CD4-positive, alpha-beta memory T cell (primary cell): ENCODE measurements around the gene DNAJC19. TPM values are rescaled to one million over a fixed set of nuclear protein-coding genes. Genes with fewer than 3 reads are reported as not detected.

Experiments
- CTCF ChIA-PET: fragments of 350-600 bp; sonication (Branson Sonifier 250); formaldehyde crosslinking; loops from one replicate; lab custom pipeline; 2021; ENCODE audit warnings: inconsistent platforms; ENCODE audit not compliant: partially characterized antibody; lab: Charles Lee
- POLR2A ChIA-PET: fragments of 350-600 bp; sonication (Branson Sonifier 250); formaldehyde crosslinking; loops from one replicate; lab custom pipeline; 2021; ENCODE audit not compliant: partially characterized antibody; lab: Charles Lee
- DNase-seq, 5 donors: peaks; one replicate each; pipeline versions ENCODE4 v3.0.0 to v3.0.0-alpha.2; 2020 to 2022; ENCODE audit warnings: mixed read lengths in 1 of 5
- H3K27ac ChIP-seq: one replicate; pipeline ENCODE4 v1.7.0; 2013; ENCODE audit warnings: low read depth, low read length
- H3K27me3 ChIP-seq: 2 replicates; pipeline ENCODE4 v1.7.0; 2013; ENCODE audit warnings: mild to moderate bottlenecking, low read length, moderate library complexity; ENCODE audit not compliant: insufficient read depth
- H3K36me3 ChIP-seq: 2 replicates; pipeline ENCODE4 v1.7.0; 2013; ENCODE audit warnings: mild to moderate bottlenecking, low read length, moderate library complexity; ENCODE audit not compliant: insufficient read depth
- H3K4me1 ChIP-seq: 2 replicates; pipeline ENCODE4 v1.7.0; 2013; ENCODE audit warnings: mild to moderate bottlenecking, low read length, moderate library complexity; ENCODE audit not compliant: insufficient read depth
- H3K4me3 ChIP-seq, 2 donors: one replicate each; pipeline ENCODE4 v1.7.0; 2013; ENCODE audit warnings: low read length in 2 of 2, mild to moderate bottlenecking in 1 of 2
- H3K9me3 ChIP-seq, 2 donors: one replicate each; pipeline ENCODE4 v1.7.0; 2013; ENCODE audit warnings: low read length in 2 of 2, control low read depth in 1 of 2; ENCODE audit not compliant: control insufficient read depth in 1 of 2
- H3K27ac Mint-ChIP-seq, 7 donors: one replicate each; pipeline ENCODE4 v1.8.0; 2020 to 2021; ENCODE audit warnings: mixed read lengths in 7 of 7, mild to moderate bottlenecking in 6 of 7, inconsistent platforms in 3 of 7, moderate library complexity in 3 of 7
- H3K27me3 Mint-ChIP-seq, 2 donors: one replicate each; pipeline ENCODE4 v1.8.0; 2020 to 2021; ENCODE audit warnings: mixed read lengths in 2 of 2
- H3K36me3 Mint-ChIP-seq, 2 donors: one replicate each; pipeline ENCODE4 v1.8.0; 2020 to 2021; ENCODE audit warnings: mixed read lengths in 2 of 2, inconsistent platforms in 1 of 2, mild to moderate bottlenecking in 1 of 2
- H3K4me1 Mint-ChIP-seq, 4 donors: one replicate each; pipeline ENCODE4 v1.8.0; 2020 to 2021; ENCODE audit warnings: mixed read lengths in 4 of 4, mild to moderate bottlenecking in 1 of 4
- H3K4me3 Mint-ChIP-seq, 8 donors: one replicate each; pipeline ENCODE4 v1.8.0; 2020 to 2021; ENCODE audit warnings: mixed read lengths in 8 of 8, mild to moderate bottlenecking in 7 of 8, moderate library complexity in 6 of 8, inconsistent platforms in 3 of 8
- H3K9me3 Mint-ChIP-seq, 8 donors: one replicate each; pipeline ENCODE4 v1.8.0; 2020 to 2021; ENCODE audit warnings: mixed read lengths in 8 of 8, mild to moderate bottlenecking in 5 of 8, inconsistent platforms in 3 of 8, moderate library complexity in 1 of 8
- intact Hi-C: fragments of 100-400 bp; cut with micrococcal nuclease; formaldehyde crosslinking; loops from one replicate; pipeline ENCODE4 v1.15.1; 2023
- polyA plus RNA-seq, 2 donors: library from polyadenylated mRNA; unstranded; fragments of 300-500 nt; fragmentation: Illumina TruSeq; gene quantifications; one replicate each; pipeline ENCODE4 v1.2.3, GENCODE V29; 2021
- total RNA-seq, 2 experiments: library from RNA; stranded (reverse); gene quantifications; one replicate each; pipeline ENCODE4 v1.2.3, GENCODE V29; 2021

The DNAJC19 gene
- total and polyA plus RNA-seq, 4 experiments from 2014 or later, result 59.7 to 96.8 (median 77.1) TPM

DNA sequence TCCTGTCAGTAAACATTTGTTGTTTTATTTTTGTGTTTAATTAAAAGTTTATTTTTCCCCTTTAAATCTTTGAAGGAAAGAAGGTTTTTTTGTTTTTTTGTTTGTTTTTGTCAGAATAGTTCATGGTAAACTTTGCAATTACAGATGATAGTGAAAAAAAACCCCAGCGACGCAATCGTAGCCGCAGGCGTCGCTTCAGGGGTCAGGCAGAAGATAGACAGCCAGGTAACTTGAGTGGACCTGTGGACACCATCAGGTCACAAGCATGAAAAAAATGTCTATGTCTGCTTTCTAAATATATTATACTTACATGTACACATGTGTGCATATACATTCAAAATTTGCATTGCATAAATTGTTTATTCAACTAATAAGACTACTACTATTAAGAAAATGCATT is 18.6 kb downstream of the DNAJC19 start:
- Histone ChIP-seq H3K9me3 (no peaks in the 10 kb centered on the region), H3K36me3 (peaks cover 30% of the 10 kb centered on the region), H3K27me3 (no peaks in the 10 kb centered on the region), H3K4me3 (no peak overlapping the region), H3K27ac (no peak overlapping the region), H3K4me1 (no peaks in the 10 kb centered on the region)
- H3K4me3 Mint-ChIP-seq, result no peak overlapping the region
- peak overlapping the region in 1 of 7 donors; percentile 17 for H3K27ac Mint-ChIP-seq
- H3K4me1 Mint-ChIP-seq, result peaks cover 0 to 4% (median 2%) of the 10 kb centered on the region in 4 donors
- no peaks in the 10 kb centered on the region for H3K9me3 Mint-ChIP-seq
- POLR2A ChIA-PET, result interaction anchor here (0.9 kb wide), 1 partner anchor 9 kb away, joined by 3 read pairs; no protein-coding TSS in a partner anchor
- CTCF ChIA-PET, result no interaction called here
- H3K36me3 Mint-ChIP-seq, result peaks cover 33 to 55% of the 10 kb centered on the region in 2 donors
- no peak for DNase-seq
- no peaks in the 10 kb centered on the region for H3K27me3 Mint-ChIP-seq
- intact Hi-C loops, result no loop called here

DNA sequence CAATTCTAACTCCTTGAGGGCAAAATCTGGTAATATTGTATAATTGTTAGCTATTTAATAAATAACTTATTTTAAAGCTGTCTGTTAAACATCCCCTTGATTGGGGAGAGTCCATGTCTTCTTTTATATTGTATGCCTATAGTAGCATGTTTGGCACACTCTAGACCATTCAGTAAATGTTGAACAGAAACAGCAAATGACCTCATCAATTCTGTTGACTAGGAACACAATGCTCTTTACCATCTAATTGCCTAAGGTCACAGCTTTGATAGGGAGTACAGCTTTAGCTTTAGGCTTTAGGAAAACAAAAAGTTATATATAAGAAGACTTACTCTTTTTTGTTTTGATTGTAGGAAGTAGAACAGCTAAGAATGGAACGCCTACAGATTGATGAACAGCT is 27.0 kb downstream of the DNAJC19 start:
- no peaks in the 10 kb centered on the region for H3K27me3 ChIP-seq
- H3K4me3 ChIP-seq, result no peak overlapping the region
- CTCF ChIA-PET, result interaction anchor here (1.3 to 1.8 kb wide), 2 partner anchors 10 to 49 kb away, joined by 3 to 4 read pairs; no protein-coding TSS in a partner anchor
- Mint-ChIP-seq H3K9me3 (no peaks in the 10 kb centered on the region), H3K36me3 (peaks cover 49 to 74% of the 10 kb centered on the region in 2 donors), H3K27ac (peak overlapping the region in 1 of 7 donors; percentile 35), H3K27me3 (no peaks in the 10 kb centered on the region), H3K4me3 (no peak overlapping the region), H3K4me1 (peaks cover 0 to 4% (median 0%) of the 10 kb centered on the region in 4 donors)
- no peak overlapping the region for H3K27ac ChIP-seq
- no peak for DNase-seq
- no peaks in the 10 kb centered on the region for H3K9me3 ChIP-seq
- intact Hi-C loops, result no loop called here
- POLR2A ChIA-PET, result interaction anchor here (1.2 kb wide), 1 partner anchor 50 kb away, joined by 3 read pairs; the partner anchor contains the start of gene FXR1
- H3K4me1 ChIP-seq, result no peaks in the 10 kb centered on the region
- peaks cover 46% of the 10 kb centered on the region for H3K36me3 ChIP-seq

GRCh38 chr3:180961552-180961951 is 28.0 kb downstream of the DNAJC19 start:
- Histone ChIP-seq H3K27me3 (no peaks in the 10 kb centered on the region), H3K4me3 (no peak overlapping the region), H3K9me3 (no peaks in the 10 kb centered on the region), H3K27ac (no peak overlapping the region), H3K4me1 (no peaks in the 10 kb centered on the region), H3K36me3 (peaks cover 53% of the 10 kb centered on the region)
- Mint-ChIP-seq H3K4me3 (no peak overlapping the region), H3K9me3 (no peaks in the 10 kb centered on the region), H3K36me3 (peaks cover 51 to 74% of the 10 kb centered on the region in 2 donors), H3K27ac (no peak overlapping the region), H3K4me1 (peaks cover 0 to 3% (median 0%) of the 10 kb centered on the region in 4 donors), H3K27me3 (no peaks in the 10 kb centered on the region)
- intact Hi-C loops, result no loop called here
- ChIA-PET CTCF (interaction anchor here (1.8 to 2.0 kb wide), 2 partner anchors 48 to 50 kb away, joined by 4 read pairs; partner anchors contain the start of gene FXR1), POLR2A (no interaction called here)
- no peak for DNase-seq

DNA sequence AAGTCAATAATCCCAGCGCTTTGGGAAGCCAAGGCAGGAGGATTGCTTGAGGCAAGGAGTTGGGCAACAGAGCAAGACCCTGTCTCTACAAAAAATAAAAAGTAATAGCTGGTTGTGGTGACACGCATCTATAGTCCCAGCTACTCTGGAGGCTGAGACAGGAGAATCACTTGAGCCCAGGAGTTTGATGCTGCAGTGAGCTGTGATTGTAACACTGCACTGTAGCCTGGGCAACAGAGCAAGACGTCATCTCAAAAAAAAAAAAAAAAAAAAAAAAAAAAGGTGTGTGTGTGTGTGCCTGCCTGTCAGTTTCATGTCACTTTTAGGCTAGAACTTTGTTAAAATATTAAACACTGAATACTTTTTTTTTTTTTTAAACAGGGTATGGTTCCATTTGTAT is 28.4 kb downstream of the DNAJC19 start:
- H3K27ac ChIP-seq, result no peak overlapping the region
- no peaks in the 10 kb centered on the region for H3K27me3 ChIP-seq
- H3K4me1 ChIP-seq, result no peaks in the 10 kb centered on the region
- H3K4me3 ChIP-seq, result no peak overlapping the region
- peaks cover 52 to 74% of the 10 kb centered on the region in 2 donors for H3K36me3 Mint-ChIP-seq
- no peaks in the 10 kb centered on the region for H3K27me3 Mint-ChIP-seq
- H3K9me3 Mint-ChIP-seq, result no peaks in the 10 kb centered on the region
- no peaks in the 10 kb centered on the region for H3K9me3 ChIP-seq
- intact Hi-C loops, result no loop called here
- POLR2A ChIA-PET, result no interaction called here
- H3K36me3 ChIP-seq, result peaks cover 53% of the 10 kb centered on the region
- no peak overlapping the region for H3K4me3 Mint-ChIP-seq
- no peak for DNase-seq
- peak overlapping the region in 1 of 7 donors; percentile 18 for H3K27ac Mint-ChIP-seq
- CTCF ChIA-PET, result interaction anchor here (1.8 to 2.0 kb wide), 2 partner anchors 48 to 49 kb away, joined by 4 read pairs; partner anchors contain the start of gene FXR1
- H3K4me1 Mint-ChIP-seq, result peaks cover 0 to 2% (median 0%) of the 10 kb centered on the region in 4 donors

DNA sequence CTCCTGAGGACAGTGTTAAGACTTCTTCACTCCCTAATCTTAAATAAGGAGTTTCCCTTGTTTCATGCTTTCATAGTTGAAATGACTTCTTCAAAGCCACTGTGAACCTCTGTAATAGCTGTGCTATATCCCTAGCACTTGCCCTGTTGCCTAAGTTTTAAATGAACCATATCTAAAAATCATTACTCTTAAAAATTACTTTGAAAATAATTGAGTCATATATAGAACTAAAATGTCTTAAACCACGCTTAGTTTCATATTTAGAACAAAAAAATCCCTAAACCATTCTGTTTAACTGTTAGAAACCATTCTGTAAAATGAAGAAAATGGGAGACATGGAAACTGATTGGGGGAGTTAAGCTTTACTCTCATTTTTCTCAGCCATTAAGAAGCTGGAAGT is 29.8 kb downstream of the DNAJC19 start:
- Histone ChIP-seq H3K4me3 (no peak overlapping the region), H3K9me3 (no peaks in the 10 kb centered on the region), H3K4me1 (no peaks in the 10 kb centered on the region), H3K27me3 (no peaks in the 10 kb centered on the region), H3K27ac (no peak overlapping the region), H3K36me3 (peaks cover 50% of the 10 kb centered on the region)
- Mint-ChIP-seq H3K27ac (peak overlapping the region in 3 of 7 donors; percentile 6 to 60 (median 30)), H3K4me3 (no peak overlapping the region), H3K36me3 (peaks cover 55 to 71% of the 10 kb centered on the region in 2 donors), H3K27me3 (no peaks in the 10 kb centered on the region), H3K9me3 (no peaks in the 10 kb centered on the region), H3K4me1 (peaks cover 0 to 3% (median 0%) of the 10 kb centered on the region in 4 donors)
- DNase-seq, result no peak
- ChIA-PET POLR2A (no interaction called here), CTCF (no interaction called here)
- intact Hi-C loops, result no loop called here

DNA sequence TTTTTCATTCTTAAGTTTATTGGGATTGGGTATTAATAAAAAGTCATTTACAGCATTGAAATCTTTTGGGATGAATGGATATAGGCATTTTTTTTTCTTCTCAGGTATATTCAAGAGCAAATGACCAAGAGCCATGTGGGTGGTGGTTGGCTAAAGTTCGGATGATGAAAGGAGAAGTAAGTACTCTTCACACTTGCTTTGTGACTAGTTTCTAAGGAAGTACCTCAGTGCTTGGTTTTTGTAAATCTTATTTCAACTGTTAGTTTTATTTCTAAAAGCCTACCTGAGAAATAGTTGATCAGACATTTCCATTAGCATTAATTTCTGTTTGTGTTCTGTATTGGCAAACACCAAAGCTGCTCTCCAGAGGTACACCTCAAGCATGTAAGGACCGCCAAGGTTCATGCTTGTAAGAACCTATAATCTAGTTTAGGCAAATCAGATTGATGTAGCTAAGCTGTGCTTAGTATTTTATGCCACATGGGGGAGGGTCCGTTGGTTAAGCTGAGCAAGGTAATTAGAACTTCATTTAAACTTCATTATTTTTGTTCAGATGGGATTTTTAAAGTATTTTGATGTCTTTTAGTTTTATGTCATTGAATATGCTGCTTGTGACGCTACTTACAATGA is 41.7 kb downstream of the DNAJC19 start:
- Mint-ChIP-seq H3K4me1 (peaks cover 8 to 23% (median 12%) of the 10 kb centered on the region in 4 donors), H3K27ac (peak overlapping the region in 1 of 7 donors; percentile 15), H3K27me3 (no peaks in the 10 kb centered on the region), H3K4me3 (no peak overlapping the region), H3K9me3 (no peaks in the 10 kb centered on the region), H3K36me3 (peaks cover 36 to 70% of the 10 kb centered on the region in 2 donors)
- H3K27ac ChIP-seq, result no peak overlapping the region
- peaks cover 24% of the 10 kb centered on the region for H3K36me3 ChIP-seq
- no peaks in the 10 kb centered on the region for H3K9me3 ChIP-seq
- no peaks in the 10 kb centered on the region for H3K27me3 ChIP-seq
- DNase-seq, result no peak
- H3K4me3 ChIP-seq, result no peak overlapping the region
- POLR2A ChIA-PET, result interaction anchor here (0.7 kb wide), 1 partner anchor 37 kb away, joined by 3 read pairs; no protein-coding TSS in a partner anchor
- no peaks in the 10 kb centered on the region for H3K4me1 ChIP-seq
- intact Hi-C loops, result no loop called here
- CTCF ChIA-PET, result no interaction called here

- H3K36me3 ChIP-seq, result peaks cover 10% of the 10 kb centered on the region
- H3K27me3 ChIP-seq, result no peaks in the 10 kb centered on the region
- no peak overlapping the region for H3K4me3 ChIP-seq
- peaks cover 5 to 19% (median 10%) of the 10 kb centered on the region in 4 donors for H3K4me1 Mint-ChIP-seq
- H3K27ac ChIP-seq, result no peak overlapping the region
- H3K9me3 ChIP-seq, result no peaks in the 10 kb centered on the region
- POLR2A ChIA-PET, result no interaction called here
- intact Hi-C loops, result no loop called here
- peaks cover 30 to 55% of the 10 kb centered on the region in 2 donors for H3K36me3 Mint-ChIP-seq
- no peaks in the 10 kb centered on the region for H3K27me3 Mint-ChIP-seq
- DNase-seq, result no peak
- H3K4me3 Mint-ChIP-seq, result no peak overlapping the region
- H3K9me3 Mint-ChIP-seq, result no peaks in the 10 kb centered on the region
- no peak overlapping the region for H3K27ac Mint-ChIP-seq
- no peaks in the 10 kb centered on the region for H3K4me1 ChIP-seq
- CTCF ChIA-PET, result no interaction called here
Measured at GRCh38 chr3:180940826-180941225, 48.7 kb downstream of the DNAJC19 start.
